ENCODE results near the gene ZNF580. TPM values are rescaled to one million over a fixed set of nuclear protein-coding genes. Genes with fewer than 3 reads are reported as not detected.

ZNF580 gene
- total RNA-seq, 4 donors from 2014 or later = 4.8 to 69.8 (median 19.1) TPM

GRCh38 chr19:55638864-55639359, 1.9 kb upstream of the ZNF580 start:
- peak in 3 of 4 experiments; percentile 15 to 36 (median 33) for TF ChIP-seq CTCF (IDR thresholded peaks at IDR 0.05)
- TF ChIP-seq POLR2A (IDR thresholded peaks at IDR 0.05) = no peak
- intact Hi-C loops (cut with DNase I; ENCODE audit: low total_unique reads) = no loop called here
- Histone ChIP-seq H3K4me1 (peaks cover 0 to 34% of the 10 kb centered on the region in 2 donors), H3K27me3 (no peaks in the 10 kb centered on the region), H3K9me3 (no peaks in the 10 kb centered on the region), H3K4me3 (no peak overlapping the region), H3K36me3 (no peaks in the 10 kb centered on the region), H3K27ac (no peak overlapping the region)
- DNase-seq = no peak

GRCh38 chr19:55640043-55640576, 692 bp upstream of the ZNF580 start:
- Histone ChIP-seq H3K4me1 (peaks cover 0 to 41% of the 10 kb centered on the region in 2 donors), H3K27me3 (no peaks in the 10 kb centered on the region), H3K9me3 (no peaks in the 10 kb centered on the region), H3K27ac (peak overlapping the region; percentile 88 to 98), H3K4me3 (peak overlapping the region; percentile 72 to 94), H3K36me3 (no peaks in the 10 kb centered on the region)
- peak in 1 of 2 donors; percentile 71 for DNase-seq
- intact Hi-C loops (cut with DNase I; ENCODE audit: low total_unique reads) = loop anchor here (10.0 kb wide), 1 partner anchor 525 kb away; the partner anchor contains the start of gene PPP1R12C
- TF ChIP-seq CTCF (IDR thresholded peaks at IDR 0.05) (peak; percentile 13 to 56 (median 51)), POLR2A (IDR thresholded peaks at IDR 0.05) (no peak)

- Histone ChIP-seq H3K4me3 (peak overlapping the region; percentile 72 to 94), H3K27ac (peak overlapping the region; percentile 88 to 98), H3K4me1 (peaks cover 0 to 29% of the 10 kb centered on the region in 2 donors), H3K9me3 (no peaks in the 10 kb centered on the region), H3K36me3 (no peaks in the 10 kb centered on the region), H3K27me3 (no peaks in the 10 kb centered on the region)
- no peak for TF ChIP-seq CTCF (IDR thresholded peaks at IDR 0.05)
- TF ChIP-seq POLR2A (IDR thresholded peaks at IDR 0.05) = no peak
- no peak for DNase-seq
- intact Hi-C loops (cut with DNase I; ENCODE audit: low total_unique reads) = loop anchor here (10.0 kb wide), 1 partner anchor 527 kb away; the partner anchor contains the start of gene PPP1R12C
Measured at GRCh38 chr19:55641426-55642152, 787 bp downstream of the ZNF580 start.

- Histone ChIP-seq H3K4me1 (peaks cover 0 to 21% of the 10 kb centered on the region in 2 donors), H3K27me3 (no peaks in the 10 kb centered on the region), H3K9me3 (no peaks in the 10 kb centered on the region), H3K27ac (peak overlapping the region; percentile 88 to 98), H3K4me3 (peak overlapping the region; percentile 72 to 94), H3K36me3 (no peaks in the 10 kb centered on the region)
- TF ChIP-seq CTCF (IDR thresholded peaks at IDR 0.05) = no peak
- TF ChIP-seq POLR2A (IDR thresholded peaks at IDR 0.05) = peak in 1 of 2 donors; percentile 30
- intact Hi-C loops (cut with DNase I; ENCODE audit: low total_unique reads) = loop anchor here (10.0 kb wide), 1 partner anchor 528 kb away; the partner anchor contains the start of gene PPP1R12C
- DNase-seq = no peak
Measured at GRCh38 chr19:55642153-55643002, 1.6 kb downstream of the ZNF580 start.

Data from uterus (tissue), 4 donors.